Endometrium (tissue), 2 donors: ENCODE data around the gene RDH8.

Experiments used
- FAIRE-seq: peaks from 2 replicates; lab custom pipeline; 2012; peaks lifted over from hg19 to GRCh38; lab: Jason Lieb, UNC
- donor health status: control.
- donor health status: control.

Gene RDH8

DNA sequence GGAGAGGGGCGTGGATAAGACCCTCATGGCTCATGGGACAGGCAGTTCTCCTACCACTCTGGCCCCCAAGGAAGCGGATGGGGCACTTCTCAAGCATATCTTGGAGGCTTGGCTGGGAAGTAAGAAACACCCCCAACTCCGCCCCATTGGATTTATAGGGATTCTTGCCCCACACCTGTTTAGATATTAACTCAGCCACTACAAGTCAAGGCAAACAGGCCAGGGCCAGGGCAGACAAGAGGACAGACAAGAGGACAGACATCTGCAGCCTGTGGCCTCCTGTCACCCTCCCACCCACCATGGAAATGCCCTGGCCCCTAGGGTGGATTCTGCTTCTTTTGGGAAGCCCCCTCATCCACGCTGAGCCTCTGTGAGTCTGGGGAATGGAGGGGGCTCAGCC, 24.1 kb downstream of the RDH8 start:
- no peak for FAIRE-seq

DNA sequence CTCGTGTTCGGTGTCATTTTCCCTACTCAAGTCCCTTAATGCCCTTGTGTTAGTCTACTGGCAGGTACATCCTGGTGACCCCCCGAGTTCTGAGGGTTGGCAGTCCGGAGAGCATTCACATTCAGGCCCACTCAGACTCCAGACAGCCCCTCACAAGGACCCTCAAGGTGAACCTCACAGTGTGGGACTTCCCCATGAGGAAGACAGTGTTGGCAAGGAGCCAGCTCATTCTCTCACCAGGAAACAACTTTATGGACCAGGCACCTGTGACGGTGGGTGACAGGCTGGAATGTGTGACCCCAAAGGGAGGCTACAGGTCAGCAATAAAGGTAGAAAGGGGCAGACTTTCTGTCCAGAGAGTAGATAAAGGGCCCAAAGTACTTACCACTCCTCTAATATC, 24.5 kb downstream of the RDH8 start:
- no peak for FAIRE-seq

DNA sequence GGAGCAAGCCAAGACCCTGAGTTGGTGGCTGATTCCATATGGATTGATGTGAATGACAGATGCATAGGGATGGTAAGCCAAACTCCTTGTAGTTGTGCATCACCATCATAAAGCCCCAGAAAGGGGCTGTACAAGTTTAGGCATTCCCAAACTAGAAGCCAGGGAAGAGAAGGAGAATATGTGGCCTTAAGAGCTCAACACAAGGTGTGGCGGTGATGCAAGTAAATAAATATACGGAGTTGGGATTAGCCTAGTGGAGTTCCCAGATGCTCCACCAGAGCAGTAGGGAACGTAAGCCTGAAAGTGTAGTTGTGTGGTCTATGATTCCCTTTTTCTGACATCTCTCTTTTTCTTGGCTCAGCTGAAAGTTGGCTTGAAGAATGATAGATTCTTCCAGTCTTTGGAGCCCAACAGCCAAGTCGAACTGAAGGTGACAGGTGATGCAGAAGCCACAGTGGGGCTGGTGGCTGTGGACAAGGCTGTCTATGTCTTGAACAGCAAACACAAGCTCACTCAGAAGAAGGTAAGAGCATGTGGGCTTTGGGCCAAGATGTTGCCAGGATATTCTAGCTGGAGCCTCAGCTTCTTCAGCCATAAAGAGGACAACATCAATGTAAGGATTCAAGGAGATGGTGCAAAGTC, 30.1 kb downstream of the RDH8 start:
- FAIRE-seq = no peak

DNA sequence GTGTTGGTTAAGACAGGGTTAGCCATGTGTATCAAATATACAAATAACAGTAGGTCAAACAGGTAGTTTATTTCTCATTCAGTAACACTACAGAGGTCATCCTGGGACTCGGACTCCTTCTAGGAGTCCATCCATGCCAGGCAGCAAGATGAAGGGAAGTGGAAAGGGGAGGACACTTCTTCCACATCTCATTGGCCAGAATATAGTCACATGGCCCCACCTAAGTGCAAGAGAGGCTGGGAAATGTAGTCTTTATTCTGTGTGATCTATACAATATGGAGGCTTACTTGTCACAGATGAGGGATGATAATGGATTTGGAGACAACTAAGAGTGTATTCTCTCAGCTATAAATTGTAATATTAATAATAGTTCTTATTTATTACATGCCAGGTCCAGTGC, 31.1 kb downstream of the RDH8 start:
- FAIRE-seq = no peak

DNA sequence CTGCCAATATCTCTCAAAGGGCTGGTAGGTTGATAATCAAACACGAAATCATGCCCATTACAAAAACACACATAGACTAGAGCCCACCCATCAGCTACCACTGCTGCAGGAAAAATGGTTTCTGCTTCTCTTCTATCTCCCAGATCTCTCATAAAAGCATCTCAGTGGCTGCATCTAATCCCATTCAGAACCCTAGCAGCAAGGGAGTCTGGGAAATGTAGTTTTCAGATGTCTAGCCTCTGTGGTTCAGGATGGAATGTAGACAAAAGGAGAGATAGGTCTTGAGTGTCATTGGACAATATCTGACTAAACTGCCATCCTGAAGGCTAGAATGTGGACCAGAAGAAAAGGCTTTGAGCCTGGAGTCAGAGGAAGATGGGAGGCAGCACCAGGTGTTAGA, 32.1 kb downstream of the RDH8 start:
- no peak for FAIRE-seq

DNA sequence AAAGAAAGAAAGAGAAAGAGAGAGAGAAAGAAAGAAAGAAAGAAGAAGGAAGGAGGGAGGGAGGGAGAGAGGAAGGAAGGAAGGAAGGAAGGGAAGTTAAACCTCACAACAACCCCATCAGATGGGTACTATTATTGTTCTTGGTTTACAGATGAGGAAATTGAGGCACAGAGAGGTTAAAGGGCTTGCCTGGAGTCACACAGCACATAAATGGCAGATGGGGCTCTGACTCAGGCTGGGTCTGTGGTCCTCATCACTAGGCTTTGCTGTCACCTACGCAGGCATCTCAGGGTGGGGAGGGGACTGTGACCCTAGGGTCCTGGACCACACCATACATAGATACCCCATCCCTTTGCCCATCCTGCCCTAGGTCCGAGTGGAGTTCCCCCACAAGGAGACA, 36.3 kb downstream of the RDH8 start:
- no peak for FAIRE-seq

DNA sequence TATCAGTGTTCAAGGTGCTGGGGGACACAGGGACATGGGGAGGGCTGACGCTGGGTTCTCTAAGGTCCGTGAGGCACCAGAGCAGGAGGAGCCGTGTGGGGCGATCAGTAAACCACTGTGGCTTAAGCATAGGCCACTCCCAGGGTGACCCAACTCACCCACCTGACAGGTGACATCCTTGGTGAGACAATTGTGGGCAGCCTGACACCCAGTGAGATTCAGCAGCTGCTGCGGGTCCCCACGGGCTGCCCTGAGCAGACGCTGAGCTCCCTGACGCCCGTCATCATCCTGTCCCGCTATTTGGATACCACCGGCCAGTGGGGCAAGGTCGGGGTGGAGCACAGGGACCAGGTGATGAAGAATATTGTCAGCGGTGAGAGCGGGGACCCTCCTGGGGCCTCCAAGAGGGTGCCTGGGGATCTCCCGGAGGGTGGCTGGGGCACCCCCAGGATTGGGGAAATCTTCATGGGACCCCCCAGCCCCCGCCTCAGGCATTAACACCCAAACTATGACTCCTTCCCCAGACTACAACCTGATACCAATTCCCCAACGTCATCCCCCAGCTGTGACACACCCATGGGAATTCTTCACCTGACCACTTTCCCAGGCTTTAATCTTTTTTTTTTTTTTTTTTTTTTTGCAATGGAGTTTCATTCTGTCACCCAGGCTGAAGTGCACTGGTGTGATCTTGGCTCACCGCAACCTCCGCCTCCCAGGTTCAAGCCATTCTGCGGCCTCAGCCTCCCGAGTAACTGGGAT, 39.5 kb downstream of the RDH8 start:
- FAIRE-seq = no peak

DNA sequence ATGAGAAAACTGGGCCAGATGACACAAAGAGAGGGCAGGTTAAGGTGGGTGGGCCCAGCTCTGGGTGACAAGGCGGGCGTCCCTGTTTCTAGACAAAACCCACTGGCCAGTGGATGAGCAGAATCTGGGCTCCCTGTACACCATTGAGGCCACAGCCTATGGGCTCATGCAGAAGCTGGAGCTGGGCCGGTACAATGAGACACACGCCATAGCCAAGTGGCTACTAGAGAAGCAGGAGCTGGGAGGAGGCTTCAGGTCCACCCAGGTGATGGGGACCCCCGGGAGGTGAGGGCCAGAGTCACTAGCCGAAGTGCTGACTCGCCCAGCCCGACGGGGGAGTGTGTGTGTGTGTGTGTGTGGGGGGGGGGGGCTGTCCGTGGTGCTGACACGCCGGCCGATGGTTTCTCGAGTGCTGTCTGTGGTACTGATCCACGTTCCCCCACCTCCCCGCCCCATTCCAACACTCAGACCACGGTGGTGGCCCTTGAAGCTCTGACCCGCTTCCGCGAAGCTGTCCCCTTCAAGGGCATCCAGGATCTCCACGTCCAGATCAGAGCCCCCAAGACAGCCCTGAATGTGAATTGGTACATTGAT, 48.5 kb downstream of the RDH8 start:
- no peak for FAIRE-seq

DNA sequence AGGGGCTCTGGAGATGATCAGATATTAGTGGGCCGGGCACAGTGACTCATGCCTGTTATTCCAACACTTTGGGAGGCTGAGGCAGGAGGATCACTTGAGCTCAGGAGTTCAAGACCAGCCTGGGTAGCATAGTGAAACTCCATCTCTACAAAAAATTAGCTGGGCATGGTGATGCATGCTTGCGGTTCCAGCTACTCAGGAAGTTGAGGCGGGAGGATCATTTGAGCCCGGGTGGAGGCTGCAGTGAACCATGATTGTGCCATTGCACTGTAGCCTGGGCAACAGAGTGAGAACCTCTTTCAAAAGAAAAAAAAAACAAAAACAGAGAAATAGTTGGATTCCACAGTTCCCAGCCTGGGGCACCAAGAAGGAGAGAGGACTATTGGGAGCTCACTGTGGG, 54.9 kb downstream of the RDH8 start:
- no peak for FAIRE-seq

DNA sequence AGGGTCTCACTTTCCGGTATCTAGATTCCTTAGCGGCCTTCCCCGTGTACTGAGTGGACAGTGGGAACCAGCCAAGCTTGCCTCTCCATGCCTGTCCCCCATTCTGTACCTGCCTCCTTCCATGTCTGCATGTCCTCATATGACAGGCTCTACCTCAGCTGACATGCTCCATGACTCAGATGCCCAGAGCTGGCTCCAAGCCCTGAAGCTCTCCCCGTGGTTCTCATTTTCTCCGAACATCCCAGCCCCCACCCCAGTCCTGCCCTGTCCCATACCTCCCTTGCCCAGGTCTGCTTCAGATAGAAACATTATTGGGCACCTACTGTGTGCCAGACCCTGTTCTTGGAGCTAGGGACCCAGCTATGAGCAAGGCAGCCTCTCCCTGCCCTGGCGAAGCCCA, 55.8 kb downstream of the RDH8 start:
- no peak for FAIRE-seq

DNA sequence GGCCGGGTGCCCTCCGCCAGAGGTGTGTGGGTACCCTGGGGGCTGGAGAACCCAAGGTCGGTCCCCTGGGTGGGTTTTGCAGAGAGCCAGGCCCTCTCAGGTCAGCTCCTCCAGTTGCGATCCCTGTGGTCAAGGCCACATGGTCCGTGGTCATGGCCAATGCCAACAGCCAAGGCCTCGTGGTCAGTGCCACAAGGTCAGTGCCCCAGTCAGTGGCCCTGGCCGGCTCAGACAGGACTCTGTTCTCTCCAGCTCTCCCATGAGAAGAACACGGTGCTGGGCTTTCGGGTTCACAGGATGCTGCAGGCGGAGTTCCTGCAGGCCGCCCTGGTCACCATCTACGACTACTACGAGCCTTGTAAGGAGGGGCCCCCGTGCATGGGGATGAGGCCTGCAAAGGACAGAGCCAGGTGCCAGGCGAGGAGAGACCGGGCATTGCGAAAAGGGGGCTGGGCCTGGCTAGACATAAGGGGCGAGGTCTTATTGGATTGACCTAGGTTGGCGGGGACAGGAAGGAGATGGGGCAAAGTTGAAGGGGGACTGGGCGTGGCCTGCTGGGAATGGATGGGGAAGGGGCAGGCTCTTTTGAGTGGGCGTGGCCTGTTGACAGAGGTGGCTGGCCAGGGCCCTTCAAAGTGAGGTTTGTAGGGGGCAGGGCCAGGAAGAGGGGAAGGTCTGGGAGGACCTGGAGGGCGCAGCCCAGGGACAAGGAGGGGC, 57.6 kb downstream of the RDH8 start:
- no peak for FAIRE-seq
